PC-3 (cell line): ENCODE measurements around the gene PTGS2. TPM values are rescaled to one million over a fixed set of nuclear protein-coding genes. Genes with fewer than 3 reads are reported as not detected.

Experiments
- ATAC-seq: fragments of 200-7000 bp; cut with Tn5 transposase; 2 replicates; pipeline ENCODE4 v1.9.1; 2020; ENCODE audit warnings: mild to moderate bottlenecking, moderate library complexity
- BruUV-seq: library from RNA; stranded (reverse); fragments of 400-500 nt; replicated peaks from 2 replicates; lab custom pipeline; 2021; lab: Mats Ljungman, UMichigan
- CTCF ChIA-PET: fragments of 300-600 bp; sonication (Branson Sonifier 250); formaldehyde crosslinking; loops from one replicate; lab custom pipeline; 2022; ENCODE audit warnings: antibody characterized with exemption; lab: Charles Lee
- POLR2A ChIA-PET: fragments of 300-600 bp; sonication (Branson Sonifier 250); formaldehyde crosslinking; loops from one replicate; lab custom pipeline; 2022; ENCODE audit warnings: antibody characterized with exemption; ENCODE audit not compliant: unreplicated experiment; lab: Charles Lee
- DNase-seq: peaks from one replicate; pipeline ENCODE4 v3.0.0-alpha.2; 2015
- H2AFZ ChIP-seq: fragments of 300-600 bp; sonication (generic); 2 replicates; pipeline ENCODE4 v1.6.0; 2016; ENCODE audit warnings: antibody characterized with exemption, low read length
- H3F3A ChIP-seq: fragments of 300-600 bp; sonication (generic); one replicate; pipeline ENCODE4 v1.6.0; 2017; ENCODE audit warnings: antibody characterized with exemption, low read length, control low read depth, mild to moderate bottlenecking; ENCODE audit not compliant: unreplicated experiment
- H3K27ac ChIP-seq: fragments of 300-600 bp; sonication (generic); 2 replicates; pipeline ENCODE4 v1.5.1; 2016; ENCODE audit warnings: mild to moderate bottlenecking, low read length
- H3K27me3 ChIP-seq: fragments of 300-600 bp; sonication (generic); 2 replicates; pipeline ENCODE4 v1.6.1; 2016; ENCODE audit warnings: low read length, mixed read lengths
- H3K36me3 ChIP-seq: fragments of 300-600 bp; sonication (generic); 2 replicates; pipeline ENCODE4 v1.6.1; 2016; ENCODE audit warnings: low read depth, mixed run types, low read length, mixed read lengths
- H3K4me1 ChIP-seq: fragments of 300-600 bp; sonication (generic); 2 replicates; pipeline ENCODE4 v1.5.1; 2016; ENCODE audit warnings: low read length; ENCODE audit not compliant: insufficient read depth
- H3K4me2 ChIP-seq: fragments of 300-600 bp; sonication (generic); 2 replicates; pipeline ENCODE4 v1.6.0; 2016; ENCODE audit warnings: low read length
- H3K4me3 ChIP-seq: fragments of 300-600 bp; sonication (generic); 2 replicates; pipeline ENCODE4 v1.5.1; 2016; ENCODE audit warnings: mild to moderate bottlenecking, low read length, mixed read lengths
- H3K79me2 ChIP-seq: fragments of 300-600 bp; sonication (generic); 2 replicates; pipeline ENCODE4 v1.6.1; 2017; ENCODE audit warnings: low read length, mixed read lengths
- H3K9ac ChIP-seq: fragments of 300-600 bp; sonication (generic); 2 replicates; pipeline ENCODE4 v1.6.0; 2016; ENCODE audit warnings: mild to moderate bottlenecking, low read length
- H3K9me2 ChIP-seq: fragments of 300-600 bp; sonication (generic); replicated peaks from 2 replicates; pipeline ENCODE4 v1.6.1; 2016; ENCODE audit warnings: mixed run types, low read length, mixed read lengths
- H3K9me3 ChIP-seq: fragments of 300-600 bp; sonication (generic); 2 replicates; pipeline ENCODE4 v1.6.1; 2016; ENCODE audit warnings: low read length, mixed read lengths
- H4K20me1 ChIP-seq: fragments of 300-600 bp; sonication (generic); 2 replicates; pipeline ENCODE4 v1.6.1; 2016; ENCODE audit warnings: low read length, mixed read lengths
- EZH2 ChIP-seq: fragments of 300-600 bp; sonication (generic); IDR thresholded peaks from one replicate; pipeline ENCODE4 v1.6.1; 2017; ENCODE audit warnings: antibody characterized with exemption, mild to moderate bottlenecking, low read length; ENCODE audit not compliant: unreplicated experiment
- EZH2phosphoT487 ChIP-seq: fragments of 300-600 bp; sonication (generic); IDR thresholded peaks from 2 replicates; pipeline ENCODE4 v1.6.1; 2018; ENCODE audit warnings: mild to moderate bottlenecking, antibody characterized with exemption, low read length, borderline replicate concordance
- intact Hi-C: fragments of 100-400 bp; cut with micrococcal nuclease; formaldehyde crosslinking; loops from 2 replicates; pipeline ENCODE4 v1.9.0; 2023
- total RNA-seq: library from RNA; depleted of rRNA; stranded (reverse); fragments of >200 nt; gene quantifications from 2 replicates; pipeline ENCODE4 v1.2.3, GENCODE V29; 2014
- TF ChIP-seq, protein P1 (sequence below): fragments of 300-600 bp; sonication (generic); conservative IDR thresholded peaks from 2 replicates; pipeline ENCODE4 v1.5.1; 2017; ENCODE audit warnings: antibody characterized with exemption, low read depth, mild to moderate bottlenecking, low read length

PTGS2 gene
- total RNA-seq, 1 experiment from 2014 or later: 7.9 TPM

DNA sequence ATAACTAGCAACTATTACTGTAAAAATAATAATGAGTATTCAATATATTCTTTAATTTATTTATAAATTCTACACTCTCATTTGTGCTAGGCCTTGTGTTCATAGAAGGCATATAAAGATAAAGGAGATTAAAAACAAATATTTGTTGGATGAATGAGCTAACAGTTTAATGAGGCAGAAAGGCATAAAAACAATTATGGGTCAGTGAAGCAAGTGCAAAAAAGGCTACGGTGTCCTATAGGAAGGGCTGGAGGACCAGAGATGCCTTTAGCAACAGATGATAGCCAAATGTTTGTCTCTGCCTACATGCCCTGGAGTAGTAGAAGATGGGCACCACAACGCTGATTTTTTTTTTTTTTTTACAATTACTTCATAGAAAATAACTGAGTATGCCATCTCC, 45.7 kb downstream of the PTGS2 start:
- intact Hi-C loops: no loop called here
- CTCF ChIA-PET: interaction anchor here (0.6 kb wide), 1 partner anchor 120 kb away, joined by 3 read pairs; no protein-coding TSS in a partner anchor
- DNase-seq: no peak

DNA sequence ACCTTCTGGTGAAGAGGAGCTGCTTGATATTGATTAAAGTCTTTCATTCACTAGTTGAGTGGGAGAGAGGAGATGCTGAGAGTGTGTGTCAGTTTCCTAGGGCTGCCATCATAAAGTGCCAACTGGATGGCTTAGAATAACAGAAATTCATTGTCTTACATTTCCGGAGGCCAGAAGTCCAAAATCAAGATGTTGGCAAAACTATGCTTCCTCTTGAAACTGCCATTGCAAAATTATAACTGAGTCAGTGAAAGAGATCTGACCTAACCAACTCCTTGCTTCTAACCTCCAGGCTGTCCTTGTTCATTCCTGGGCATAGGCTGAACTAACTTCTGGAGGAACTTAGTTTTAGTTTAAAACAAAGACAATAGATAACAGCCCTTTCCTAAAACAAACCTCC, 47.1 kb downstream of the PTGS2 start:
- no peak overlapping the region for H2AFZ ChIP-seq
- no peaks in the 10 kb centered on the region for H3K4me1 ChIP-seq
- DNase-seq (no peak), ATAC-seq (no peak)
- CTCF ChIA-PET: no interaction called here
- no peak overlapping the region for H3K9ac ChIP-seq
- POLR2A ChIA-PET: no interaction called here
- no peaks in the 10 kb centered on the region for H3K9me3 ChIP-seq
- H3K36me3 ChIP-seq: no peaks in the 10 kb centered on the region
- no peaks in the 10 kb centered on the region for H3K9me2 ChIP-seq
- no peaks in the 10 kb centered on the region for H4K20me1 ChIP-seq
- no peak overlapping the region for H3K27ac ChIP-seq
- H3K4me2 ChIP-seq: no peak overlapping the region
- intact Hi-C loops: no loop called here
- no peaks in the 10 kb centered on the region for H3K27me3 ChIP-seq
- TF ChIP-seq, protein P1, sequence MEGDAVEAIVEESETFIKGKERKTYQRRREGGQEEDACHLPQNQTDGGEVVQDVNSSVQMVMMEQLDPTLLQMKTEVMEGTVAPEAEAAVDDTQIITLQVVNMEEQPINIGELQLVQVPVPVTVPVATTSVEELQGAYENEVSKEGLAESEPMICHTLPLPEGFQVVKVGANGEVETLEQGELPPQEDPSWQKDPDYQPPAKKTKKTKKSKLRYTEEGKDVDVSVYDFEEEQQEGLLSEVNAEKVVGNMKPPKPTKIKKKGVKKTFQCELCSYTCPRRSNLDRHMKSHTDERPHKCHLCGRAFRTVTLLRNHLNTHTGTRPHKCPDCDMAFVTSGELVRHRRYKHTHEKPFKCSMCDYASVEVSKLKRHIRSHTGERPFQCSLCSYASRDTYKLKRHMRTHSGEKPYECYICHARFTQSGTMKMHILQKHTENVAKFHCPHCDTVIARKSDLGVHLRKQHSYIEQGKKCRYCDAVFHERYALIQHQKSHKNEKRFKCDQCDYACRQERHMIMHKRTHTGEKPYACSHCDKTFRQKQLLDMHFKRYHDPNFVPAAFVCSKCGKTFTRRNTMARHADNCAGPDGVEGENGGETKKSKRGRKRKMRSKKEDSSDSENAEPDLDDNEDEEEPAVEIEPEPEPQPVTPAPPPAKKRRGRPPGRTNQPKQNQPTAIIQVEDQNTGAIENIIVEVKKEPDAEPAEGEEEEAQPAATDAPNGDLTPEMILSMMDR: no peak
- TF ChIP-seq EZH2 (no peak), EZH2phosphoT487 (no peak)
- no peaks in the 10 kb centered on the region for H3K79me2 ChIP-seq
- H3K4me3 ChIP-seq: no peak overlapping the region
- no TSS peak for BruUV-seq
- H3F3A ChIP-seq: no peaks in the 10 kb centered on the region

More for the DNA sequence above, 45.7 kb downstream of the PTGS2 start:
- no peak; the same call in 1 of the 2 replicates for ATAC-seq
- Histone ChIP-seq H3K27me3 (no peaks in the 10 kb centered on the region), H3K9ac (no peak overlapping the region), H2AFZ (no peak overlapping the region), H4K20me1 (no peaks in the 10 kb centered on the region), H3K27ac (no peak overlapping the region), H3K4me3 (no peak overlapping the region), H3K36me3 (no peaks in the 10 kb centered on the region), H3F3A (no peaks in the 10 kb centered on the region), H3K79me2 (no peaks in the 10 kb centered on the region), H3K9me3 (no peaks in the 10 kb centered on the region), H3K4me2 (no peak overlapping the region), H3K9me2 (no peaks in the 10 kb centered on the region), H3K4me1 (no peaks in the 10 kb centered on the region)
- TF ChIP-seq EZH2phosphoT487: no peak
- TF ChIP-seq, protein P1: no peak
- TF ChIP-seq EZH2: no peak
- POLR2A ChIA-PET: no interaction called here
- BruUV-seq: no TSS peak

DNA sequence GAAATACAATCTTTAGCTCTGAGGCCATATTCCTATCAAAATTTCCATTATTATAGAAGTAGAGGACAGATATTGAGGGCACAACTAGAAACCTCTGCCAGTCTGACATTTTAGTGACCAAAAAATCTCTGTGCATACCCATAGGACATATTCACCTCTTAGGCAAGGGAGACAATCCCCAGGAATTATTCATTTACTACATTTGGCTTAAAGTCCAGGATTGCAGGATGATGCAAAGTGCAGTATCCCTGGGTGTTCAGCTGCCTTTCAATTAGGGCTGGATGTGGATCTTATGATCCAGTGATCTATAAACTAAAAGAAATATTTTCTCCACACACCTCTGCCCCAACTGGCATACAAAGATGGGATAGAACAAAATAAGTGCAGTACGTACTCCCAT, 50.9 kb downstream of the PTGS2 start:
- no peak overlapping the region for H3K4me2 ChIP-seq
- intact Hi-C loops: no loop called here
- no peaks in the 10 kb centered on the region for H3K9me2 ChIP-seq
- ChIA-PET CTCF (no interaction called here), POLR2A (no interaction called here)
- H4K20me1 ChIP-seq: no peaks in the 10 kb centered on the region
- no peaks in the 10 kb centered on the region for H3K27me3 ChIP-seq
- no peaks in the 10 kb centered on the region for H3K4me1 ChIP-seq
- no peaks in the 10 kb centered on the region for H3F3A ChIP-seq
- no TSS peak for BruUV-seq
- H3K9ac ChIP-seq: no peak overlapping the region
- H3K36me3 ChIP-seq: no peaks in the 10 kb centered on the region
- H3K27ac ChIP-seq: no peak overlapping the region
- no peak overlapping the region for H2AFZ ChIP-seq
- TF ChIP-seq, protein P1: no peak
- TF ChIP-seq EZH2phosphoT487: no peak
- no peak for TF ChIP-seq EZH2
- H3K79me2 ChIP-seq: no peaks in the 10 kb centered on the region
- no peaks in the 10 kb centered on the region for H3K9me3 ChIP-seq
- no peak for DNase-seq
- no peak for ATAC-seq
- no peak overlapping the region for H3K4me3 ChIP-seq
